IPS-20b (cell line): Measurements from ENCODE around the gene DQX1.
A peak's percentile ranks its signal among the peaks of the same experiment; 100 is the strongest.

Experiments
- H3K27ac ChIP-seq: one replicate; pipeline ENCODE4 v1.5.1; 2013; ENCODE audit warnings: low read length
- H3K27me3 ChIP-seq: 2 replicates; pipeline ENCODE4 v1.6.1; 2013; ENCODE audit warnings: mild to moderate bottlenecking, low read length, inconsistent platforms; ENCODE audit not compliant: insufficient read depth
- H3K36me3 ChIP-seq: 2 replicates; pipeline ENCODE4 v1.6.1; 2013; ENCODE audit warnings: low read depth, mild to moderate bottlenecking, inconsistent platforms, low read length, moderate library complexity; ENCODE audit not compliant: insufficient read depth
- H3K4me1 ChIP-seq: 2 replicates; pipeline ENCODE4 v1.6.1; 2013; ENCODE audit warnings: mild to moderate bottlenecking, control low read depth, inconsistent platforms, low read length, moderate library complexity; ENCODE audit not compliant: insufficient read depth
- H3K4me3 ChIP-seq: 2 replicates; pipeline ENCODE4 v1.5.1; 2013; ENCODE audit warnings: mild to moderate bottlenecking, low read length, inconsistent platforms
- H3K9ac ChIP-seq: 2 replicates; pipeline ENCODE4 v1.6.1; 2013; ENCODE audit warnings: low read depth, mild to moderate bottlenecking, inconsistent platforms, low read length, moderate library complexity
- H3K9me3 ChIP-seq: 2 replicates; pipeline ENCODE4 v1.6.1; 2013; ENCODE audit warnings: mild to moderate bottlenecking, low read depth, low read length, inconsistent platforms; ENCODE audit not compliant: insufficient read depth

The DQX1 gene

GRCh38 chr2:74552914-74553811 is 27.1 kb upstream of the DQX1 start:
- Histone ChIP-seq H3K4me1 (peaks cover 18% of the 10 kb centered on the region), H3K9ac (peak overlapping the region; percentile 75; the same call in 1 of the 2 replicates), H3K4me3 (peak overlapping the region; percentile 82), H3K27ac (no peak overlapping the region), H3K9me3 (no peaks in the 10 kb centered on the region), H3K36me3 (no peaks in the 10 kb centered on the region), H3K27me3 (peaks cover 84% of the 10 kb centered on the region)

DNA sequence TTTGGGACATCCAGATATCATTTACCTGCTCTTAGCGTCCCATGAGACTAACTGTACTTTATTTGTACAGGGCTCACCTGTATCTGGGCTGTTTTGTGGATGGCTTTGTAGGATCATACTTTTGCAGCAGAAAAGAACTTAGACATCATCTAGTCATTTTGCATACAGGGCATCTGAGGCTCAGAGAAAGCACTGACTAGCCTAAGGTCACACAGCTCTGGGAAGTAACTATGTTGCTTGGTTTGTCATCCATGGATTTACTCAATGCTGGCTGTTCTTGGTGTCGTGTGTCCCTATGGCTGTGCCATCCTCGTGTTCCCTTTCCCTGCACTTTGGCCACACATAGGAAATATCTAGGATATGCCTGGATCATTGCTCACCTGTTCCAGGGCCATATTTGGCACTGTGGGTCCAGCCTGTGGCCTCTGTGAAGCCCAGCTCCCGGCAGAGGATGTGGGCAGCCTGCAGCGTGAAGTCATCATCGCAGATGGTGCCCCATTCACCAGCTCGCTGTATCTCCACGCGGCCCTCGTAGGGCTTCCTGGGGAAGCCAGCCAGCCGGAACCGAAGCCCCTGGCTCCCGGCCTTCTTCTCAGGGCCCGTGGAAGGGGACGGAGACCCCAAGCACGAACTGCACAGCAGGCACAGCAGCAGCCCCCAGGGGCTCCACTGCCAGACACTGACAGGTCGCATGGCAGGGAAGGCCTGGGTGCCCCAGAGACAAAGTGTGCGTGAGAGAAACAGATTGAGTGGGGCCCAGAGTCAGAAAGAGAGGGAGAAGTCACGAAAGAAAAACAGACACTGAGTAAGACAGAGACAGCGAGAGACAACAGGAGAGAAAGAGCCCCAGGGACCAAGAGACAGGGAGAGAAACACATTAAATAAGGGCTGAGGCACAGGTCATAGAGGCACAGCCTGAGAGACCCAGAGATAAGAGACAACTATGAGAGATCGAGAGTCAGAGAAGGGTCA is 26.2 kb upstream of the DQX1 start:
- H3K9me3 ChIP-seq, result no peaks in the 10 kb centered on the region
- no peaks in the 10 kb centered on the region for H3K36me3 ChIP-seq
- peaks cover 91% of the 10 kb centered on the region for H3K27me3 ChIP-seq
- peaks cover 18% of the 10 kb centered on the region for H3K4me1 ChIP-seq
- H3K9ac ChIP-seq, result no peak overlapping the region
- H3K27ac ChIP-seq, result no peak overlapping the region
- peak overlapping the region; percentile 82; the same call in 1 of the 2 replicates for H3K4me3 ChIP-seq

- Histone ChIP-seq H3K4me3 (no peak overlapping the region), H3K27ac (no peak overlapping the region), H3K4me1 (peaks cover 18% of the 10 kb centered on the region), H3K27me3 (peaks cover 88% of the 10 kb centered on the region), H3K36me3 (no peaks in the 10 kb centered on the region), H3K9me3 (no peaks in the 10 kb centered on the region), H3K9ac (no peak overlapping the region)
These were observed 25.5 kb upstream of the DQX1 start for GRCh38 chr2:74551530-74551929.

DNA sequence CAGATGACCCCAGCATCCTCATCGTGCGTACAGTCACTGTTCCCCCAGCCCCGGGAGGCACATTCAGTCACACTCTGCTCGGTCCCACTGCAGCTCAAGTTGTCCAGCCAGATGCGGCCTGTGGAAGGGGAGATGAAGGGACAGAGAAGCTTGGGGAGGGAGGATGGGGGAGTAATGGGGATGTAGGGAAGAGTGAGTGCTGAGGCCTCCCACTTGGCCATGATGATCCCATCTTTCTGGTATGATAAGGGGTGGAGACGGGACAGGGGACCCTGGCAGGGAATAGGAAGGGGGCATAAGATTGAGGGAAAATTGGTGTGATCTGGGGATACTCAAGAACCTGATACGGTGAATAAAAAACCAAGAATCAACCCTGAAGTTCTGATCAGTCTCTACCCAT is 24.2 kb upstream of the DQX1 start:
- peak overlapping the region; percentile 73; the same call in 1 of the 2 replicates for H3K4me3 ChIP-seq
- peaks cover 75% of the 10 kb centered on the region for H3K27me3 ChIP-seq
- H3K27ac ChIP-seq, result no peak overlapping the region
- H3K9ac ChIP-seq, result no peak overlapping the region
- no peaks in the 10 kb centered on the region for H3K36me3 ChIP-seq
- peaks cover 18% of the 10 kb centered on the region for H3K4me1 ChIP-seq
- no peaks in the 10 kb centered on the region for H3K9me3 ChIP-seq

DNA sequence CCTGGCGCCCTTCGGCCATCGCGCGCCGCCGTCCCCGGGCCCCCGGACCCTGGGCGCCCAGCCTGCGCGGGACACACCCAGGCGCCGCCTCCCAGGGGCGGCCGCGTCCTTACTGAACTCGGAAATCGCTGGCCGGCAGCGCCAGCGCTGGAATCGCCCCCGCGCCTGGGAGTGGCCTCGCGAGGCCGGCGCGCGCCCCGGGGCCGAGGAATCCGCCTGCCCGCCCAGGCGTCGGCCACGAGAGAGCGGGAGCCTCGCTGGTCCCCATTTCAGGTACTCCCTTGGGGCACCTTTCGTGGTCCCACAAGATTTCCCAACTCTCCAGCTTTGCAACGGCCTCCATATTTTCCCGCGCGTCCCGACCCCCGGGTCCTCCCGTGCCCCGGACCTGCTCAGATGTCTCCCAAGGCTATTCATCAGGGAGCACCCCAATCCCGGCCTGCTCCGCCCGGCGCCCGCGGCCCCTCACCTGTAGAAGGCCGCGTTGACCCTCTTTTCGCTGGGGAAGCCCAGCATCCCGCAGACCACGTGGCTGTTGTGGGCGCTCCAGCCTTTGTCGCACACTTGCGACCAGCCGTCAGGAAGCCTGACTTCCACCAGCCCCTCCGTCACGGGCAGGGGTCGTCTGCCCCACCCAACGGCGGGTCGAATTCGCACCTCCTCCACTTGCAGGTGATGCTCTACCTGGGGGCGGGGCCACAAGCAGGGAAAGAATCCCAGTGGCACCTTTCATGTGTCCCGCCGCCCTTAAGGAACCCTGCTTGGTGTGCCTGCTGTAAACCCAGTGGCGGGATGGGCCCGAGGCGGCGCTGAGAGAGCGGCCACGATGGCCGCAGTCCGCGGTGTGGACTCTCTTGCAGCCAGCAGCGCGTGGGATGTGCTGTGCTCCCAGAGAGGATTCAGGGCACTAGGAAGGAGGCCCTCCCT is 23.1 kb upstream of the DQX1 start:
- H3K36me3 ChIP-seq, result no peaks in the 10 kb centered on the region
- H3K4me3 ChIP-seq, result peak overlapping the region; percentile 73
- peaks cover 69% of the 10 kb centered on the region for H3K27me3 ChIP-seq
- peak overlapping the region; percentile 83; the same call in 1 of the 2 replicates for H3K9ac ChIP-seq
- H3K9me3 ChIP-seq, result no peaks in the 10 kb centered on the region
- no peak overlapping the region for H3K27ac ChIP-seq
- H3K4me1 ChIP-seq, result peaks cover 18% of the 10 kb centered on the region

DNA sequence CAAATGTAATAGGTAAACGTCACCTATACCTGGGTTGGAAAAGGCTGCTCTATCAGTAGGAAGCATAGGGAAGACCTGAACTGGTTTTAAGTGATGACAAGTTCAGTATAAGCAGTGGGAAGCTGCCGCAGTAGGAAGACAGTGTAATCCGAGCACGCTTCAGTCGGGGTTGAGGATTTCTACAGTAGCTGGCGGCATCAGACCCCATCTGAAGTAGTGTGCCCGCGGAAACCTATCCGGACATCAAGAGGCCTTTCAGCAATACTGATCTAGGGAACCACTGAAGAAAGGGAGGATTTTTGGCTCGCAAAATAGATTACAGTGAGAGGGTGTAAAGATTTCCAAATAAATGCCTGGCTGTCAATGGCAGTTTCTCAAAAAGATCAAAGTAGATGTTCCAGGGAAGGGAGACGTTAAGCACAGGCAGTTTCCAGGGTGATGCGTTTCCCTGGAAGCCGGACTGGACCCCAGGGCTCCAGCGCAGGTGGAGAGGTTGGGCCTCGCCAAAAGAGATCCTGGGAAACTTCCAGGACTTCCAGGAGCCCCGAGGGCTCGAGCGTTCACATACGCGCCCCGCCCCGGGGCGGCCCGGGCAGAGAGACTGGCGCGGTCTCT is 22.4 kb upstream of the DQX1 start:
- H3K9me3 ChIP-seq, result no peaks in the 10 kb centered on the region
- no peak overlapping the region for H3K27ac ChIP-seq
- H3K4me1 ChIP-seq, result peaks cover 18% of the 10 kb centered on the region
- H3K36me3 ChIP-seq, result no peaks in the 10 kb centered on the region
- peak overlapping the region; percentile 83; the same call in 1 of the 2 replicates for H3K9ac ChIP-seq
- peaks cover 65% of the 10 kb centered on the region for H3K27me3 ChIP-seq
- peak overlapping the region; percentile 73 for H3K4me3 ChIP-seq

GRCh38 chr2:74546004-74546403 is 20.0 kb upstream of the DQX1 start:
- no peaks in the 10 kb centered on the region for H3K36me3 ChIP-seq
- no peak overlapping the region for H3K4me3 ChIP-seq
- peaks cover 41% of the 10 kb centered on the region for H3K27me3 ChIP-seq
- H3K27ac ChIP-seq, result no peak overlapping the region
- peaks cover 13% of the 10 kb centered on the region for H3K4me1 ChIP-seq
- H3K9ac ChIP-seq, result no peak overlapping the region
- H3K9me3 ChIP-seq, result no peaks in the 10 kb centered on the region

DNA sequence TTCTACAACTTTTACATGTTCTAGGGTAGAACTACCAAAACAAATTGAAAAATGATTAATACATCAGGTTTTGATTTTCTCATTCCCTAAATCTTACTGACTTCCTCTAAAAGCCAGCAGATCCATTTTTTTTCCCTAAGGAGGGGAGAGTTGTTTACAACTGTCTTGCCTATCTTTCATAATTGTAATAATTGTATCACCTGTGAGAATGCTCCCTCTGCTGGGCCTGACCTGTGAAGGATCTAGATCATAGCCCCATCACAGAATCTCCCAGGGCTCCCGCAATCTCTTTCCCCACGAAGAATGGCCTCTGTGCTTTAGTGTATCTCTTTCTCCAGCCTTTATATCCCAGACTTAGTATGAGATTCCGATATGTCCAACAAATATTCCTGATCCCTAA is 18.6 kb upstream of the DQX1 start:
- Histone ChIP-seq H3K4me1 (peaks cover 4% of the 10 kb centered on the region), H3K27me3 (peaks cover 28% of the 10 kb centered on the region), H3K36me3 (no peaks in the 10 kb centered on the region), H3K9ac (no peak overlapping the region), H3K9me3 (no peaks in the 10 kb centered on the region), H3K27ac (no peak overlapping the region), H3K4me3 (no peak overlapping the region)

DNA sequence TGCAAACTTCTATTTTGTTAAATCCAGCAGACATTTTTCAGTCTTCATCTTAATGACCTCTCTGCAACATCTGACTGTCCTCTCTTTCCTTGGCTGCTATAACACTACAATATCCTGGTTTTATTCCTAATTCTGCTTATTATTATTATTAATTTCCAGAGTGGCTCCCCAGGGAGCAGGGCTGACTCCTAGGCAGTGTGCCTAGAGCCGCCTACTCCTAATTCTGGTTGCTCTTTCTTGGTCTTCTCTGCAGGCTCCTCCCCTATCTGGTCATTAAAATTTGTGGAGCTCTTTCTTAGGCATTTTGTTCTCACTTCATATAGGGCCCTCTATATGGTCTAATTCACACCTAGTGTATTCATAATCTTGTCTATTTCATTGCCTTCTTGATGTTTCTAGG is 16.9 kb upstream of the DQX1 start:
- Histone ChIP-seq H3K9ac (no peak overlapping the region), H3K4me1 (no peaks in the 10 kb centered on the region), H3K4me3 (no peak overlapping the region)

GRCh38 chr2:74540291-74540690 is 14.3 kb upstream of the DQX1 start:
- no peaks in the 10 kb centered on the region for H3K27me3 ChIP-seq
- H3K4me3 ChIP-seq, result no peak overlapping the region
- H3K27ac ChIP-seq, result no peak overlapping the region
- H3K9ac ChIP-seq, result no peak overlapping the region
- H3K4me1 ChIP-seq, result no peaks in the 10 kb centered on the region
- no peaks in the 10 kb centered on the region for H3K36me3 ChIP-seq
- no peaks in the 10 kb centered on the region for H3K9me3 ChIP-seq

More for the DNA sequence above, 16.9 kb upstream of the DQX1 start:
- no peak overlapping the region for H3K27ac ChIP-seq
- no peaks in the 10 kb centered on the region for H3K36me3 ChIP-seq
- peaks cover 11% of the 10 kb centered on the region for H3K27me3 ChIP-seq
- H3K9me3 ChIP-seq, result no peaks in the 10 kb centered on the region
